K562 (cell line): ENCODE data around the gene CBFA2T3. TPM values are rescaled to one million over a fixed set of nuclear protein-coding genes. Genes with fewer than 3 reads are reported as not detected.
A peak's percentile ranks its signal among the peaks of the same experiment; 100 is the strongest.

ENCODE experiments used
- COPS2 ChIP-seq: fragments of 450-650 bp; conservative IDR thresholded peaks from 2 replicates; pipeline ENCODE4 v1.6.1; 2016; ENCODE audit warnings: mild to moderate bottlenecking, moderate library complexity
- E2F4 ChIP-seq: sonication (generic); formaldehyde crosslinking; IDR thresholded peaks from 2 replicates; pipeline ENCODE4 v1.8.0; 2022; ENCODE audit warnings: mild to moderate bottlenecking, low read depth, missing genetic modification reagents
- FOXA3 ChIP-seq, 2 experiments: fragments of 450-650 bp in 1 of 2; sonication (generic) in 1 of 2; formaldehyde crosslinking; IDR thresholded peaks in 1 of 2; conservative IDR thresholded peaks in 1 of 2; 2 replicates each; pipeline versions ENCODE4 v1.4.0 to v1.8.0; 2020 to 2022; ENCODE audit warnings: mild to moderate bottlenecking in 2 of 2, missing genetic modification reagents in 1 of 2
- IRF1 ChIP-seq: sonication (generic); formaldehyde crosslinking; IDR thresholded peaks from 2 replicates; pipeline ENCODE4 v1.8.0; 2022; ENCODE audit warnings: missing genetic modification reagents, mild to moderate bottlenecking, borderline replicate concordance
- KAT2B ChIP-seq: IDR thresholded peaks from one replicate; pipeline ENCODE4 v1.6.1; 2012; ENCODE audit warnings: low read depth, mild to moderate bottlenecking, control low read depth, inconsistent platforms, low read length, moderate library complexity
- KDM4B ChIP-seq, 2 experiments: fragments of 450-650 bp in 1 of 2; sonication (generic) in 1 of 2; IDR thresholded peaks; 2 replicates each; pipeline ENCODE4 v1.6.1; 2016 to 2017; ENCODE audit warnings: borderline replicate concordance in 2 of 2, antibody characterized with exemption in 1 of 2, low read depth in 1 of 2, mild to moderate bottlenecking in 1 of 2
- KLF1 ChIP-seq: fragments of 450-650 bp; IDR thresholded peaks from 2 replicates; pipeline ENCODE4 v1.6.1; 2016; ENCODE audit warnings: missing genetic modification characterization, missing compliant biosample characterization
- NCOR1 ChIP-seq: fragments of 450-650 bp; IDR thresholded peaks from 2 replicates; pipeline ENCODE4 v1.6.1; 2016; ENCODE audit warnings: mild to moderate bottlenecking, moderate library complexity
- PTRF ChIP-seq: fragments of 450-650 bp; IDR thresholded peaks from 2 replicates; pipeline ENCODE4 v1.6.1; 2016; ENCODE audit warnings: mild to moderate bottlenecking, missing genetic modification characterization, missing compliant biosample characterization
- SNIP1 ChIP-seq: fragments of 450-650 bp; IDR thresholded peaks from 2 replicates; pipeline ENCODE4 v1.7.1; 2017; ENCODE audit warnings: low read depth, mild to moderate bottlenecking
- SP1 ChIP-seq: sonication (generic); formaldehyde crosslinking; IDR thresholded peaks from 2 replicates; pipeline ENCODE4 v1.8.1; 2022; ENCODE audit warnings: mild to moderate bottlenecking, missing genetic modification reagents
- SREBF2 ChIP-seq: sonication (generic); formaldehyde crosslinking; IDR thresholded peaks from 2 replicates; pipeline ENCODE4 v1.4.0; 2020; ENCODE audit warnings: mild to moderate bottlenecking, missing genetic modification reagents
- YY1 ChIP-seq, 3 experiments: IDR thresholded peaks; 2 replicates each; pipeline ENCODE4 v1.6.1; 2011; ENCODE audit warnings: low read length in 2 of 3, mild to moderate bottlenecking in 2 of 3, moderate library complexity in 2 of 3, borderline replicate concordance in 1 of 3, control low read depth in 1 of 3, low read depth in 1 of 3; ENCODE audit not compliant: insufficient read depth in 3 of 3, insufficient replicate concordance in 2 of 3, control insufficient read depth in 1 of 3, insufficient read length in 1 of 3; ENCODE audit errors: extremely low read depth in 1 of 3
- ZFP1 ChIP-seq: fragments of 450-650 bp; formaldehyde crosslinking; IDR thresholded peaks from 2 replicates; pipeline ENCODE4 v1.4.0; 2020; ENCODE audit warnings: mild to moderate bottlenecking, mixed read lengths
- ZNF133 ChIP-seq: fragments of 250-450 bp; sonication (Bioruptor Pico); IDR thresholded peaks from 2 replicates; pipeline ENCODE4 v1.4.0; 2020; ENCODE audit warnings: mild to moderate bottlenecking
- ZNF175 ChIP-seq: fragments of 200-800 bp; sonication (Bioruptor generic); IDR thresholded peaks from 2 replicates; pipeline ENCODE4 v1.6.1; 2016; ENCODE audit warnings: low read depth, mild to moderate bottlenecking, missing genetic modification characterization, missing compliant biosample characterization
- ZNF277 ChIP-seq: fragments of 250-450 bp; sonication (Bioruptor Pico); IDR thresholded peaks from 2 replicates; pipeline ENCODE4 v1.8.0; 2022; ENCODE audit warnings: inconsistent platforms, mild to moderate bottlenecking, moderate library complexity, borderline replicate concordance
- polyA plus RNA-seq, 8 experiments: library from polyadenylated mRNA; depleted of rRNA in 4 of 8; stranded (reverse) in 5 of 8; unstranded in 3 of 8; fragments of >200 nt; fragmentation: Nextera tagmentation in 2 of 8; fragmentation: Illumina TruSeq in 1 of 8; extraction: Ambion mirVana in 2 of 8; extraction: Trizol in 1 of 8; gene quantifications; 2 replicates each; pipeline versions ENCODE4 v1.2.1 to v1.2.3, GENCODE V29; 2011 to 2014; ENCODE audit warnings: inconsistent platforms in 1 of 8, missing spikeins in 1 of 8
- total RNA-seq, 7 experiments: library from RNA; depleted of rRNA in 6 of 7; stranded (reverse); fragments of >200 nt in 6 of 7; fragmentation: Illumina TruSeq in 2 of 7; extraction: Trizol in 2 of 7; gene quantifications; 2 replicates each; pipeline versions ENCODE4 v1.2.1 to v1.2.3, GENCODE V29; 2011 to 2021; ENCODE audit warnings: low replicate concordance in 1 of 7
- TF ChIP-seq, protein P1 (sequence below): fragments of 450-650 bp; IDR thresholded peaks from 2 replicates; pipeline ENCODE4 v1.6.1; 2016; ENCODE audit warnings: mild to moderate bottlenecking

CBFA2T3 gene
- total and polyA plus RNA-seq, 9 of the 15 experiments (the other 6 are each of a cell fraction or from before 2014, with no cell fraction given) = 2.3 to 145 (median 6.7) TPM

- TF ChIP-seq ZNF277 (CRISPR knock-in tag) (no peak), FOXA3 (CRISPR knock-in tag; conservative IDR thresholded peaks at IDR 0.05 in 1 of 2, IDR thresholded peaks at IDR 0.05 in 1 of 2) (peak in 1 of 2 experiments; percentile 57; a peak in 1 of 4 replicates), PTRF (tag) (no peak), IRF1 (CRISPR knock-in tag) (no peak), ZNF133 (CRISPR knock-in tag) (no peak), YY1 (IDR thresholded peaks at IDR 0.05; ENCODE audit: borderline replicate concordance in 1 of 3, control insufficient read depth in 1 of 3, extremely low read depth in 1 of 3, insufficient read depth in 3 of 3, insufficient read length in 1 of 3, insufficient replicate concordance in 2 of 3, low read depth in 1 of 3, low read length in 2 of 3) (peak in 2 of 3 experiments; percentile 49 to 73), ZNF175 (CRISPR knock-in tag) (0 out of 2 replicates have a peak, but pooled peaks have one; percentile 53), ZFP1 (CRISPR knock-in tag) (no peak), KAT2B (no peak), SNIP1 (no peak), SREBF2 (CRISPR knock-in tag) (no peak), COPS2 (no peak), E2F4 (no peak), KDM4B (IDR thresholded peaks at IDR 0.05; ENCODE audit: borderline replicate concordance in 2 of 2, low read depth in 1 of 2) (no peak), KLF1 (tag) (no peak), NCOR1 (no peak), SP1 (CRISPR knock-in tag) (peak; percentile 53; the same call in 1 of the 2 replicates)
- TF ChIP-seq, protein P1, sequence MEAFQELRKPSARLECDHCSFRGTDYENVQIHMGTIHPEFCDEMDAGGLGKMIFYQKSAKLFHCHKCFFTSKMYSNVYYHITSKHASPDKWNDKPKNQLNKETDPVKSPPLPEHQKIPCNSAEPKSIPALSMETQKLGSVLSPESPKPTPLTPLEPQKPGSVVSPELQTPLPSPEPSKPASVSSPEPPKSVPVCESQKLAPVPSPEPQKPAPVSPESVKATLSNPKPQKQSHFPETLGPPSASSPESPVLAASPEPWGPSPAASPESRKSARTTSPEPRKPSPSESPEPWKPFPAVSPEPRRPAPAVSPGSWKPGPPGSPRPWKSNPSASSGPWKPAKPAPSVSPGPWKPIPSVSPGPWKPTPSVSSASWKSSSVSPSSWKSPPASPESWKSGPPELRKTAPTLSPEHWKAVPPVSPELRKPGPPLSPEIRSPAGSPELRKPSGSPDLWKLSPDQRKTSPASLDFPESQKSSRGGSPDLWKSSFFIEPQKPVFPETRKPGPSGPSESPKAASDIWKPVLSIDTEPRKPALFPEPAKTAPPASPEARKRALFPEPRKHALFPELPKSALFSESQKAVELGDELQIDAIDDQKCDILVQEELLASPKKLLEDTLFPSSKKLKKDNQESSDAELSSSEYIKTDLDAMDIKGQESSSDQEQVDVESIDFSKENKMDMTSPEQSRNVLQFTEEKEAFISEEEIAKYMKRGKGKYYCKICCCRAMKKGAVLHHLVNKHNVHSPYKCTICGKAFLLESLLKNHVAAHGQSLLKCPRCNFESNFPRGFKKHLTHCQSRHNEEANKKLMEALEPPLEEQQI = no peak
Measured at GRCh38 chr16:89020068-89020924, 43.3 kb upstream of the CBFA2T3 start (continued).
